Measurements from ENCODE around the gene SLC29A3. TPM values are rescaled to one million over a fixed set of nuclear protein-coding genes. Genes with fewer than 3 reads are reported as not detected.
A peak's percentile ranks its signal among the peaks of the same experiment; 100 is the strongest.

Gene SLC29A3
- total RNA-seq, 1 experiment from 2014 or later = 5.9 TPM

DNA sequence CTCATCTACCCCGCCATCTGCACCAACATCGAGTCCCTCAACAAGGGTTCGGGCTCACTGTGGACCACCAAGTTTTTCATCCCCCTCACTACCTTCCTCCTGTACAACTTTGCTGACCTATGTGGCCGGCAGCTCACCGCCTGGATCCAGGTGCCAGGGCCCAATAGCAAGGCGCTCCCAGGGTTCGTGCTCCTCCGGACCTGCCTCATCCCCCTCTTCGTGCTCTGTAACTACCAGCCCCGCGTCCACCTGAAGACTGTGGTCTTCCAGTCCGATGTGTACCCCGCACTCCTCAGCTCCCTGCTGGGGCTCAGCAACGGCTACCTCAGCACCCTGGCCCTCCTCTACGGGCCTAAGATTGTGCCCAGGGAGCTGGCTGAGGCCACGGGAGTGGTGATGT lies 43.1 kb downstream of the SLC29A3 start (continued):
- no peak for TF ChIP-seq SP1 (IDR thresholded peaks at IDR 0.05; ENCODE audit: low read depth)

DNA sequence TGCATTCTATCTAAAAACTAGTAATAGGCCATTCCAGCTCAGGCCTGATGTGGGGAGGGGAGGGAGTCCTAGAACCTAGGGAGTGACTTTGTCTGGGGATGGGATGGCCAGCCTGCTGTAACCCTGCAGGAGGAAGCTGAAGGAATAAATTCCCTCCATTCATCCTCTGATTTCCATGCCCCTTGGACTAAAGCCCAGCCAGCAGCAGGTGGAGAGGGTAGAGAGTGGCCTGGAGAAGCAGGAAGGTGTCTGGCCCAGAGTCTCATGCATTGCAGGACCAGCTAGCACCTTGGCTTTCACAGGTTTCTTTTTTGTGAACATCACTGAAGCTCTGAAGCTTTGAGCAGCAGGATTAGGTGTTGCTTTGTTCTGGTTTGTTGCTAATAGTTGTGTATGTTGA lies 44.9 kb downstream of the SLC29A3 start:
- Histone ChIP-seq H3K4me1 (ENCODE audit: control insufficient read depth in 1 of 2, insufficient read depth in 2 of 2, low read length in 2 of 2) (peaks cover 22 to 39% of the 10 kb centered on the region in 2 experiments), H3K36me3 (ENCODE audit: control insufficient read depth in 1 of 2, insufficient read depth in 2 of 2, low read length in 2 of 2) (no peaks in the 10 kb centered on the region), H4K20me1 (ENCODE audit: insufficient read depth) (no peaks in the 10 kb centered on the region), H3K9me3 (ENCODE audit: control insufficient read depth in 1 of 2, insufficient read depth in 1 of 2, low read depth in 1 of 2, low read length in 2 of 2) (no peaks in the 10 kb centered on the region), H3K4me2 (ENCODE audit: low read length) (peak overlapping the region; percentile 64; the same call in 1 of the 2 replicates), H3K79me2 (ENCODE audit: insufficient read depth, low read length) (no peaks in the 10 kb centered on the region), H3K4me3 (replicated peaks in 1 of 2; ENCODE audit: low read depth in 1 of 2, low read length in 2 of 2) (no peak overlapping the region), H3K9ac (ENCODE audit: low read length) (no peak overlapping the region), H3K27ac (ENCODE audit: low read depth, low read length) (peak overlapping the region; percentile 40; the same call in 1 of the 2 replicates), H2AFZ (ENCODE audit: low read depth, low read length, poor library complexity, severe bottlenecking) (no peak overlapping the region), H3K9me2 (ENCODE audit: insufficient read depth) (no peaks in the 10 kb centered on the region), H3K27me3 (ENCODE audit: insufficient read depth, low read length) (no peaks in the 10 kb centered on the region)
- ATAC-seq (no peak), DNase-seq (ENCODE audit: low read depth, low spot score) (no peak)
- TF ChIP-seq, protein P1, sequence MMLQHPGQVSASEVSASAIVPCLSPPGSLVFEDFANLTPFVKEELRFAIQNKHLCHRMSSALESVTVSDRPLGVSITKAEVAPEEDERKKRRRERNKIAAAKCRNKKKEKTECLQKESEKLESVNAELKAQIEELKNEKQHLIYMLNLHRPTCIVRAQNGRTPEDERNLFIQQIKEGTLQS (IDR thresholded peaks at IDR 0.05) = no peak
- no peak for TF ChIP-seq EGR1 (IDR thresholded peaks at IDR 0.05; ENCODE audit: low read depth)
- TF ChIP-seq SRF (IDR thresholded peaks at IDR 0.05; ENCODE audit: low read depth) = no peak
- no peak for TF ChIP-seq JUND (IDR thresholded peaks at IDR 0.05)
- no peak for TF ChIP-seq POLR2AphosphoS5 (IDR thresholded peaks at IDR 0.05; ENCODE audit: low read depth, low read length)
- no peak for TF ChIP-seq ZFX (IDR thresholded peaks at IDR 0.05)
- no peak for TF ChIP-seq ELF1 (IDR thresholded peaks at IDR 0.05; ENCODE audit: borderline replicate concordance, low read depth)
- TF ChIP-seq FOSL1 (IDR thresholded peaks at IDR 0.05; ENCODE audit: low read depth) = no peak
- no peak for TF ChIP-seq YY1 (IDR thresholded peaks at IDR 0.05; ENCODE audit: extremely low read depth, insufficient replicate concordance, low read depth, low read length)
- no peak for TF ChIP-seq CBX3 (IDR thresholded peaks at IDR 0.05; ENCODE audit: low read depth)
- intact Hi-C loops (cut with micrococcal nuclease) = no loop called here
- POLR2A ChIA-PET = interaction anchor here (4.6 kb wide), 1 partner anchor 12 kb away, joined by 22 read pairs; no protein-coding TSS in a partner anchor
- RAD21 ChIA-PET (ENCODE audit: low non-redundant PET in 1 of 2, low total read pairs in 2 of 2, uncharacterized antibody in 2 of 2, unreplicated experiment in 2 of 2) = no interaction called here
- no TSS peak for BruUV-seq (replicated peaks)
- CTCF ChIA-PET = interaction anchor here (0.9 to 2.7 kb wide), 3 partner anchors 11 to 44 kb away, joined by 3 to 7 read pairs (median 3); partner anchors contain the start of gene SLC29A3
